ENCODE data around the gene PDE6D.
"Not testable (repeated sequence)": the region's sequence is repeated elsewhere in the genome, so short reads cannot be mapped to it uniquely, and the experiment has no call there.

Gene PDE6D

GRCh38 chr2:231715988-231716616, 65.0 kb downstream of the PDE6D start:
- Histone ChIP-seq H3K4me1 (ENCODE audit: low read depth, poor library complexity, severe bottlenecking) (peaks cover 30% of the 10 kb centered on the region), H3K27ac (no peak overlapping the region), H2AFZ (ENCODE audit: low read depth) (no peak overlapping the region), H3K4me2 (no peak overlapping the region), H3K9ac (no peak overlapping the region), H4K20me1 (ENCODE audit: insufficient read depth) (peaks cover 14% of the 10 kb centered on the region), H3K4me3 (IDR thresholded peaks at IDR 0.05; ENCODE audit: insufficient read depth, low read depth, low read length) (no peak overlapping the region), H3K27me3 (ENCODE audit: insufficient read depth, low read depth) (no peaks in the 10 kb centered on the region), H3K79me2 (ENCODE audit: insufficient read depth, low read depth) (peaks cover 15% of the 10 kb centered on the region), H3K36me3 (ENCODE audit: insufficient read depth) (peaks cover 14% of the 10 kb centered on the region; the same call in 1 of the 2 replicates)
- no peak for TF ChIP-seq CTCF (conservative IDR thresholded peaks at IDR 0.05; ENCODE audit: low read depth, low read length)

GRCh38 chr2:231715499-231715837, 65.6 kb downstream of the PDE6D start:
- Histone ChIP-seq H3K9ac (no peak overlapping the region), H3K4me1 (ENCODE audit: low read depth, poor library complexity, severe bottlenecking) (peaks cover 30% of the 10 kb centered on the region), H3K27me3 (ENCODE audit: insufficient read depth, low read depth) (no peaks in the 10 kb centered on the region), H4K20me1 (ENCODE audit: insufficient read depth) (peaks cover 20% of the 10 kb centered on the region), H3K27ac (no peak overlapping the region), H3K4me2 (no peak overlapping the region), H3K4me3 (IDR thresholded peaks at IDR 0.05; ENCODE audit: insufficient read depth, low read depth, low read length) (no peak overlapping the region), H2AFZ (ENCODE audit: low read depth) (no peak overlapping the region), H3K79me2 (ENCODE audit: insufficient read depth, low read depth) (peaks cover 21% of the 10 kb centered on the region), H3K36me3 (ENCODE audit: insufficient read depth) (peaks cover 17% of the 10 kb centered on the region; the same call in 1 of the 2 replicates)
- no peak for TF ChIP-seq CTCF (conservative IDR thresholded peaks at IDR 0.05; ENCODE audit: low read depth, low read length)

- peaks cover 27% of the 10 kb centered on the region for H3K79me2 ChIP-seq (ENCODE audit: insufficient read depth, low read depth)
- peaks cover 18% of the 10 kb centered on the region; the same call in 1 of the 2 replicates for H3K36me3 ChIP-seq (ENCODE audit: insufficient read depth)
- H2AFZ ChIP-seq (ENCODE audit: low read depth), result no peak overlapping the region
- peak; percentile 95 for TF ChIP-seq CTCF (conservative IDR thresholded peaks at IDR 0.05; ENCODE audit: low read depth, low read length)
- H3K4me3 ChIP-seq (IDR thresholded peaks at IDR 0.05; ENCODE audit: insufficient read depth, low read depth, low read length), result no peak overlapping the region
- H4K20me1 ChIP-seq (ENCODE audit: insufficient read depth), result peaks cover 22% of the 10 kb centered on the region
- H3K27ac ChIP-seq, result peak overlapping the region; percentile 100; the same call in 1 of the 2 replicates
- H3K4me2 ChIP-seq, result no peak overlapping the region
- H3K27me3 ChIP-seq (ENCODE audit: insufficient read depth, low read depth), result no peaks in the 10 kb centered on the region
- no peak overlapping the region for H3K9ac ChIP-seq
- peaks cover 30% of the 10 kb centered on the region for H3K4me1 ChIP-seq (ENCODE audit: low read depth, poor library complexity, severe bottlenecking)
Observed at GRCh38 chr2:231714639-231715498, 66.2 kb downstream of the PDE6D start.

GRCh38 chr2:231713730-231714638, 67.1 kb downstream of the PDE6D start:
- peaks cover 36% of the 10 kb centered on the region for H3K79me2 ChIP-seq (ENCODE audit: insufficient read depth, low read depth)
- TF ChIP-seq CTCF (conservative IDR thresholded peaks at IDR 0.05; ENCODE audit: low read depth, low read length), result peak; percentile 90
- no peak overlapping the region for H2AFZ ChIP-seq (ENCODE audit: low read depth)
- peaks cover 30% of the 10 kb centered on the region for H3K4me1 ChIP-seq (ENCODE audit: low read depth, poor library complexity, severe bottlenecking)
- H3K27ac ChIP-seq, result peak overlapping the region; percentile 100
- H3K9ac ChIP-seq, result peak overlapping the region; percentile 99; the same call in 1 of the 2 replicates
- no peak overlapping the region for H3K4me3 ChIP-seq (IDR thresholded peaks at IDR 0.05; ENCODE audit: insufficient read depth, low read depth, low read length)
- H4K20me1 ChIP-seq (ENCODE audit: insufficient read depth), result peaks cover 25% of the 10 kb centered on the region
- H3K27me3 ChIP-seq (ENCODE audit: insufficient read depth, low read depth), result no peaks in the 10 kb centered on the region
- peak overlapping the region; percentile 27; the same call in 1 of the 2 replicates for H3K4me2 ChIP-seq
- H3K36me3 ChIP-seq (ENCODE audit: insufficient read depth), result peaks cover 22% of the 10 kb centered on the region; the same call in 1 of the 2 replicates

- peaks cover 22% of the 10 kb centered on the region; the same call in 1 of the 2 replicates for H3K36me3 ChIP-seq (ENCODE audit: insufficient read depth)
- peak overlapping the region; percentile 99; the same call in 1 of the 2 replicates for H3K9ac ChIP-seq
- not testable (repeated sequence) for H3K4me3 ChIP-seq (IDR thresholded peaks at IDR 0.05; ENCODE audit: insufficient read depth, low read depth, low read length); H2AFZ ChIP-seq (ENCODE audit: low read depth); H3K27me3 ChIP-seq (ENCODE audit: insufficient read depth, low read depth)
- H3K79me2 ChIP-seq (ENCODE audit: insufficient read depth, low read depth), result peaks cover 42% of the 10 kb centered on the region
- H3K4me1 ChIP-seq (ENCODE audit: low read depth, poor library complexity, severe bottlenecking), result peaks cover 30% of the 10 kb centered on the region
- H3K4me2 ChIP-seq, result peak overlapping the region; percentile 27; the same call in 1 of the 2 replicates
- peak overlapping the region; percentile 100 for H3K27ac ChIP-seq
- peaks cover 25% of the 10 kb centered on the region for H4K20me1 ChIP-seq (ENCODE audit: insufficient read depth)
Observed at GRCh38 chr2:231713406-231713729, 67.7 kb downstream of the PDE6D start.

GRCh38 chr2:231712451-231713021, 68.5 kb downstream of the PDE6D start:
- Histone ChIP-seq H3K9ac (peak overlapping the region; percentile 99; the same call in 1 of the 2 replicates), H4K20me1 (ENCODE audit: insufficient read depth) (peaks cover 25% of the 10 kb centered on the region), H3K36me3 (ENCODE audit: insufficient read depth) (peaks cover 22% of the 10 kb centered on the region; the same call in 1 of the 2 replicates), H3K27ac (peak overlapping the region; percentile 100), H3K79me2 (ENCODE audit: insufficient read depth, low read depth) (peaks cover 43% of the 10 kb centered on the region), H3K4me1 (ENCODE audit: low read depth, poor library complexity, severe bottlenecking) (peaks cover 30% of the 10 kb centered on the region), H3K4me2 (peak overlapping the region; percentile 99)
- H3K4me3 ChIP-seq (IDR thresholded peaks at IDR 0.05; ENCODE audit: insufficient read depth, low read depth, low read length); H3K27me3 ChIP-seq (ENCODE audit: insufficient read depth, low read depth); H2AFZ ChIP-seq (ENCODE audit: low read depth): not testable (repeated sequence)
